GM12878 (cell line): Measurements from ENCODE around the gene TRIM32. TPM values are rescaled to one million over a fixed set of nuclear protein-coding genes. Genes with fewer than 3 reads are reported as not detected.

Experiments used
- ATAC-seq: fragments of 200-7000 bp; cut with Tn5 transposase; 3 replicates; pipeline ENCODE4 v1.9.1; 2020; ENCODE audit warnings: mild to moderate bottlenecking, moderate library complexity
- BruUV-seq: library from RNA; stranded (reverse); fragments of 400-500 nt; replicated peaks from 2 replicates; lab custom pipeline; 2021; lab: Mats Ljungman, UMichigan
- CTCF ChIA-PET: fragments of 300-600 bp; sonication (Branson Sonifier 250); formaldehyde crosslinking; extraction: SDS; loops from one replicate; lab custom pipeline; 2021; ENCODE audit warnings: inconsistent platforms; lab: Yijun Ruan, JAX
- POLR2A ChIA-PET: fragments of 350-600 bp; formaldehyde crosslinking; extraction: SDS; loops from one replicate; lab custom pipeline; 2021; ENCODE audit warnings: inconsistent platforms; lab: Charles Lee
- RAD21 ChIA-PET: fragments of 300-600 bp; sonication (Branson Sonifier 250); formaldehyde crosslinking; loops from one replicate; lab custom pipeline; 2023; ENCODE audit warnings: antibody characterized with exemption; ENCODE audit not compliant: unreplicated experiment; lab: Charles Lee
- SMC1A ChIA-PET: fragments of 300-600 bp; sonication (Branson Sonifier 250); formaldehyde crosslinking; loops from one replicate; lab custom pipeline; 2023; ENCODE audit not compliant: unreplicated experiment, uncharacterized antibody; lab: Charles Lee
- DNase-seq: peaks from one replicate; pipeline ENCODE4 v3.0.0-alpha.2; 2011; ENCODE audit warnings: low read depth, low spot score
- FAIRE-seq: peaks from 3 replicates; lab custom pipeline; 2011; peaks lifted over from hg19 to GRCh38; lab: Jason Lieb, UNC
- H2AFZ ChIP-seq: 2 replicates; pipeline ENCODE4 v1.6.0; 2011; ENCODE audit warnings: low read depth, low read length, control low read depth; ENCODE audit not compliant: control insufficient read depth
- H3K27ac ChIP-seq: 2 replicates; pipeline ENCODE4 v1.5.1; 2011; ENCODE audit warnings: control low read depth; ENCODE audit not compliant: control insufficient read depth, insufficient read depth
- H3K27me3 ChIP-seq, 2 experiments: replicated peaks in 1 of 2; 2 replicates each; pipeline versions ENCODE4 v1.6.0 to v1.6.1; 2011; ENCODE audit warnings: low read length in 1 of 2; ENCODE audit not compliant: control insufficient read depth in 2 of 2, insufficient read depth in 2 of 2
- H3K36me3 ChIP-seq, 2 experiments: 2 replicates each; pipeline ENCODE4 v1.5.1; 2011; ENCODE audit warnings: low read length in 1 of 2; ENCODE audit not compliant: control insufficient read depth in 2 of 2, insufficient read depth in 2 of 2
- H3K4me1 ChIP-seq: 2 replicates; pipeline ENCODE4 v1.6.1; 2011; ENCODE audit warnings: mild to moderate bottlenecking, low read length, moderate library complexity, mixed read lengths; ENCODE audit not compliant: control insufficient read depth, insufficient read depth
- H3K4me2 ChIP-seq: 2 replicates; pipeline ENCODE4 v1.6.0; 2011; ENCODE audit warnings: control low read depth; ENCODE audit not compliant: control insufficient read depth, insufficient read depth
- H3K4me3 ChIP-seq: fragments of 200-600 bp; sonication (generic); 2 replicates; pipeline ENCODE4 v1.5.1; 2016
- H3K79me2 ChIP-seq: 2 replicates; pipeline ENCODE4 v1.6.0; 2011; ENCODE audit warnings: low read length; ENCODE audit not compliant: control insufficient read depth, insufficient read depth
- H3K9ac ChIP-seq: 2 replicates; pipeline ENCODE4 v1.8.0; 2011; ENCODE audit warnings: low read length, control low read depth, mixed read lengths; ENCODE audit not compliant: control insufficient read depth, insufficient read depth
- H3K9me3 ChIP-seq: replicated peaks from 3 replicates; pipeline ENCODE4 v1.5.1; 2011; ENCODE audit warnings: mild to moderate bottlenecking, low read length; ENCODE audit not compliant: control insufficient read depth, insufficient read depth
- H4K20me1 ChIP-seq: 2 replicates; pipeline ENCODE4 v1.6.0; 2011; ENCODE audit not compliant: control insufficient read depth, insufficient read depth
- CREB1 ChIP-seq: IDR thresholded peaks from 2 replicates; pipeline ENCODE4 v1.6.1; 2012; ENCODE audit warnings: low read depth, mild to moderate bottlenecking, inconsistent platforms
- HDAC2 ChIP-seq: fragments of 200-600 bp; sonication (generic); IDR thresholded peaks from 2 replicates; pipeline ENCODE4 v1.6.1; 2017
- HDGF ChIP-seq: fragments of 450-650 bp; IDR thresholded peaks from 2 replicates; pipeline ENCODE4 v1.6.1; 2016; ENCODE audit warnings: antibody characterized with exemption
- KLF5 ChIP-seq: fragments of 450-650 bp; IDR thresholded peaks from 2 replicates; pipeline ENCODE4 v1.6.1; 2014; ENCODE audit warnings: mild to moderate bottlenecking; ENCODE audit not compliant: partially characterized antibody
- TCF7 ChIP-seq: IDR thresholded peaks from 2 replicates; pipeline ENCODE4 v1.6.1; 2014; ENCODE audit warnings: antibody characterized with exemption, borderline replicate concordance
- ZNF384 ChIP-seq: IDR thresholded peaks from 2 replicates; pipeline ENCODE4 v1.6.1; 2012; ENCODE audit warnings: low read depth, mild to moderate bottlenecking, low read length, improper control_type of control experiment, borderline replicate concordance
- WGBS: methylation state at CpG from one replicate; pipeline ENCODE4 v1.1.6; 2016; ENCODE audit warnings: low lambda C conversion rate; ENCODE audit not compliant: insufficient replicate concordance, insufficient coverage; ENCODE audit errors: missing lambda C conversion rate; 5-methylcytosine and 5-hydroxymethylcytosine counted together
- in situ Hi-C: fragments of 300-500 bp; cut with MboI; formaldehyde crosslinking; loops from 9 replicates; pipeline ENCODE4 v1.14.3; 2018; ENCODE audit warnings: mixed read lengths
- intact Hi-C: fragments of 100-400 bp; cut with micrococcal nuclease; formaldehyde crosslinking; loops from one replicate; pipeline ENCODE4 v1.14.2; 2022; ENCODE audit not compliant: unreplicated experiment
- polyA plus RNA-seq, 11 experiments: library from polyadenylated mRNA; depleted of rRNA in 4 of 11; unstranded in 6 of 11; stranded (reverse) in 5 of 11; fragments of >200 nt; fragmentation: Nextera tagmentation in 4 of 11; fragmentation: Illumina TruSeq in 1 of 11; extraction: Ambion mirVana in 4 of 11; extraction: Trizol in 1 of 11; gene quantifications; 1 replicate in 1 of 11; 2 replicates in 10 of 11; pipeline versions ENCODE4 v1.2.1 to v1.2.3, GENCODE V29; 2011 to 2016; ENCODE audit warnings: inconsistent platforms in 2 of 11, missing spikeins in 2 of 11, low read depth in 1 of 11
- total RNA-seq, 4 experiments: library from RNA; depleted of rRNA in 3 of 4; stranded (reverse); fragments of >200 nt in 3 of 4; fragmentation: Illumina TruSeq in 1 of 4; extraction: Trizol in 1 of 4; gene quantifications; 2 replicates each; pipeline versions ENCODE4 v1.2.1 to v1.2.3, GENCODE V29; 2013 to 2021
- TF ChIP-seq, protein P1 (sequence below): IDR thresholded peaks from 2 replicates; pipeline ENCODE4 v1.6.1; 2011; ENCODE audit warnings: low read depth, mild to moderate bottlenecking, low read length, moderate library complexity, borderline replicate concordance; ENCODE audit errors: extremely low read depth
- TF ChIP-seq, protein P2 (sequence below): fragments of 450-650 bp; IDR thresholded peaks from 2 replicates; pipeline ENCODE4 v1.6.1; 2014; ENCODE audit warnings: mild to moderate bottlenecking
- TF ChIP-seq, protein P3 (sequence below): fragments of 450-650 bp; IDR thresholded peaks from 2 replicates; pipeline ENCODE4 v1.6.1; 2016; ENCODE audit warnings: mild to moderate bottlenecking
- TF ChIP-seq, protein P4 (sequence below): fragments of 150-350 bp; IDR thresholded peaks from 2 replicates; pipeline ENCODE4 v1.6.1; 2014; ENCODE audit warnings: mild to moderate bottlenecking, low read depth, low read length

The TRIM32 gene
- total and polyA plus RNA-seq, 10 of the 15 experiments (the other 5 are each of a cell fraction or from before 2014, with no cell fraction given): 7.1 to 23.8 (median 12.2) TPM

DNA sequence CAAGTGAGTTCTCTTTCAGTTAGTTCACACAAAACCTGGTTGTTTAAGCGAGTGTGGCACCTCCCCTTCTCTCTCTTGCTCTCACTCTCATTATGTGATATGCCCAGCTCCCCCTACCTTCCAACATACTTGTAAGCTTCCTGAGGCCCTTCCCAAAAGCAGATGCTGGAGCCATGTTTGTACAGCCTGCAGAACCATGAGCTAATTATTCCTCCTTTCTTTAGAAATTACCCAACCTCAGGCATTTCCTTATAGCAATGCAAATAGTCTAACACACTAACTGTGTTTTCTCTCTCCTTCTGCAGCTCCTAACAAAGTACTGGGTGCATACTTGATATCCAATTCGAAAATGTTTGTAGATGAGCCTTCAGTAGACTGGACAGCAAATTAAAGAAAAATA is 62.7 kb downstream of the TRIM32 start:
- RAD21 ChIA-PET: no interaction called here
- FAIRE-seq: no peak
- in situ Hi-C loops (loop anchor here (25.0 kb wide), 1 partner anchor 663 kb away; the partner anchor contains the start of gene ASTN2), intact Hi-C loops (no loop called here)
- Histone ChIP-seq H3K36me3 (no peaks in the 10 kb centered on the region), H4K20me1 (no peaks in the 10 kb centered on the region), H3K9me3 (no peaks in the 10 kb centered on the region; the same call in 2 of the 3 replicates), H3K4me2 (no peak overlapping the region), H3K4me1 (no peaks in the 10 kb centered on the region), H3K27me3 (no peaks in the 10 kb centered on the region; a peak in 2 of 4 replicates), H3K9ac (no peak overlapping the region), H3K27ac (no peak overlapping the region), H3K79me2 (no peaks in the 10 kb centered on the region), H3K4me3 (no peak overlapping the region), H2AFZ (no peak overlapping the region)
- ATAC-seq: no peak
- DNase-seq: no peak
- SMC1A ChIA-PET: no interaction called here
- no TSS peak for BruUV-seq
- CTCF ChIA-PET: interaction anchor here (1.2 to 3.0 kb wide), 4 partner anchors 13 to 160 kb away, joined by 3 to 14 read pairs (median 4); no protein-coding TSS in a partner anchor
- POLR2A ChIA-PET: no interaction called here
- WGBS: 0% methylated on average over 2 of the region's 2 CpGs
- TF ChIP-seq, protein P1, sequence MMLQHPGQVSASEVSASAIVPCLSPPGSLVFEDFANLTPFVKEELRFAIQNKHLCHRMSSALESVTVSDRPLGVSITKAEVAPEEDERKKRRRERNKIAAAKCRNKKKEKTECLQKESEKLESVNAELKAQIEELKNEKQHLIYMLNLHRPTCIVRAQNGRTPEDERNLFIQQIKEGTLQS: no peak

DNA sequence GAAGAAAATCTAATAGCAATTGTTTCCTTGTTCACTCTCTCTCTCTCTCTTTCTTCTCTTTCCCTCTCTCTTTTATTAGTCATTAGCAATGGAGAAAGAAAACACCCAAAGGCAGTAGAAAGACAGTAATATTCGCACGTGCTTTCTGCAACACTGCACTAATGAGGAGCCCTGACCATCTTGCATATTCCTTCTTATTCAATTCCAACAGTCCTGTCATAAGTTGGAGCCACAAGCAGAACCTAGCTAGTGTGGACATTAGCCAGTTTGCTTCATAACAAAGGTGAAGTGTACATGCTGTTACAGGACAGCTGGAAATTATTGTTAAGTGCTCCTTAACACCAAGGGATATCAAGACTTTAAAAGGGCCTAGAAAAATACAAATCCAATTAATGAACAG is 63.4 kb downstream of the TRIM32 start:
- Histone ChIP-seq H3K4me2 (no peak overlapping the region), H3K4me3 (no peak overlapping the region), H4K20me1 (no peaks in the 10 kb centered on the region), H3K36me3 (no peaks in the 10 kb centered on the region), H3K79me2 (no peaks in the 10 kb centered on the region), H3K9me3 (no peaks in the 10 kb centered on the region; the same call in 2 of the 3 replicates), H3K4me1 (no peaks in the 10 kb centered on the region), H2AFZ (no peak overlapping the region), H3K9ac (no peak overlapping the region), H3K27me3 (no peaks in the 10 kb centered on the region; a peak in 2 of 4 replicates), H3K27ac (no peak overlapping the region)
- POLR2A ChIA-PET: no interaction called here
- 17% methylated on average over 2 of the region's 2 CpGs for WGBS
- intact Hi-C loops: no loop called here
- RAD21 ChIA-PET: no interaction called here
- SMC1A ChIA-PET: no interaction called here
- ATAC-seq (no peak), FAIRE-seq (no peak), DNase-seq (no peak)
- no TSS peak for BruUV-seq
- CTCF ChIA-PET: interaction anchor here (0.6 to 3.0 kb wide), 3 partner anchors 12 to 14 kb away, joined by 3 to 14 read pairs (median 3); no protein-coding TSS in a partner anchor
- in situ Hi-C loops: no loop called here
- TF ChIP-seq, protein P2, sequence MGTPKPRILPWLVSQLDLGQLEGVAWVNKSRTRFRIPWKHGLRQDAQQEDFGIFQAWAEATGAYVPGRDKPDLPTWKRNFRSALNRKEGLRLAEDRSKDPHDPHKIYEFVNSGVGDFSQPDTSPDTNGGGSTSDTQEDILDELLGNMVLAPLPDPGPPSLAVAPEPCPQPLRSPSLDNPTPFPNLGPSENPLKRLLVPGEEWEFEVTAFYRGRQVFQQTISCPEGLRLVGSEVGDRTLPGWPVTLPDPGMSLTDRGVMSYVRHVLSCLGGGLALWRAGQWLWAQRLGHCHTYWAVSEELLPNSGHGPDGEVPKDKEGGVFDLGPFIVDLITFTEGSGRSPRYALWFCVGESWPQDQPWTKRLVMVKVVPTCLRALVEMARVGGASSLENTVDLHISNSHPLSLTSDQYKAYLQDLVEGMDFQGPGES: no peak
- TF ChIP-seq ZNF384 (no peak), HDGF (no peak), CREB1 (no peak), HDAC2 (no peak), TCF7 (no peak), KLF5 (no peak)
- TF ChIP-seq, protein P3, sequence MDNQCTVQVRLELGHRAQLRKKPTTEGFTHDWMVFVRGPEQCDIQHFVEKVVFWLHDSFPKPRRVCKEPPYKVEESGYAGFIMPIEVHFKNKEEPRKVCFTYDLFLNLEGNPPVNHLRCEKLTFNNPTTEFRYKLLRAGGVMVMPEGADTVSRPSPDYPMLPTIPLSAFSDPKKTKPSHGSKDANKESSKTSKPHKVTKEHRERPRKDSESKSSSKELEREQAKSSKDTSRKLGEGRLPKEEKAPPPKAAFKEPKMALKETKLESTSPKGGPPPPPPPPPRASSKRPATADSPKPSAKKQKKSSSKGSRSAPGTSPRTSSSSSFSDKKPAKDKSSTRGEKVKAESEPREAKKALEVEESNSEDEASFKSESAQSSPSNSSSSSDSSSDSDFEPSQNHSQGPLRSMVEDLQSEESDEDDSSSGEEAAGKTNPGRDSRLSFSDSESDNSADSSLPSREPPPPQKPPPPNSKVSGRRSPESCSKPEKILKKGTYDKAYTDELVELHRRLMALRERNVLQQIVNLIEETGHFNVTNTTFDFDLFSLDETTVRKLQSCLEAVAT: no peak
- TF ChIP-seq, protein P4, sequence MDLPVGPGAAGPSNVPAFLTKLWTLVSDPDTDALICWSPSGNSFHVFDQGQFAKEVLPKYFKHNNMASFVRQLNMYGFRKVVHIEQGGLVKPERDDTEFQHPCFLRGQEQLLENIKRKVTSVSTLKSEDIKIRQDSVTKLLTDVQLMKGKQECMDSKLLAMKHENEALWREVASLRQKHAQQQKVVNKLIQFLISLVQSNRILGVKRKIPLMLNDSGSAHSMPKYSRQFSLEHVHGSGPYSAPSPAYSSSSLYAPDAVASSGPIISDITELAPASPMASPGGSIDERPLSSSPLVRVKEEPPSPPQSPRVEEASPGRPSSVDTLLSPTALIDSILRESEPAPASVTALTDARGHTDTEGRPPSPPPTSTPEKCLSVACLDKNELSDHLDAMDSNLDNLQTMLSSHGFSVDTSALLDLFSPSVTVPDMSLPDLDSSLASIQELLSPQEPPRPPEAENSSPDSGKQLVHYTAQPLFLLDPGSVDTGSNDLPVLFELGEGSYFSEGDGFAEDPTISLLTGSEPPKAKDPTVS: no peak
